WTC11 (cell line): ENCODE results near the gene APOBEC3G.

ENCODE experiments used
- TF ChIP-seq, protein P1 (sequence below): sonication (generic); formaldehyde crosslinking; IDR thresholded peaks from 2 replicates; pipeline ENCODE4 v1.8.0; 2022; ENCODE audit warnings: mild to moderate bottlenecking, missing genetic modification reagents
- TF ChIP-seq, protein P2 (sequence below): sonication (generic); formaldehyde crosslinking; IDR thresholded peaks from 2 replicates; pipeline ENCODE4 v1.8.0; 2023; ENCODE audit warnings: missing genetic modification reagents
- TF ChIP-seq, protein P3 (sequence below): fragments of 200-600 bp; IDR thresholded peaks from 2 replicates; pipeline ENCODE4 v1.8.0; 2022; ENCODE audit warnings: antibody characterized with exemption

DNA sequence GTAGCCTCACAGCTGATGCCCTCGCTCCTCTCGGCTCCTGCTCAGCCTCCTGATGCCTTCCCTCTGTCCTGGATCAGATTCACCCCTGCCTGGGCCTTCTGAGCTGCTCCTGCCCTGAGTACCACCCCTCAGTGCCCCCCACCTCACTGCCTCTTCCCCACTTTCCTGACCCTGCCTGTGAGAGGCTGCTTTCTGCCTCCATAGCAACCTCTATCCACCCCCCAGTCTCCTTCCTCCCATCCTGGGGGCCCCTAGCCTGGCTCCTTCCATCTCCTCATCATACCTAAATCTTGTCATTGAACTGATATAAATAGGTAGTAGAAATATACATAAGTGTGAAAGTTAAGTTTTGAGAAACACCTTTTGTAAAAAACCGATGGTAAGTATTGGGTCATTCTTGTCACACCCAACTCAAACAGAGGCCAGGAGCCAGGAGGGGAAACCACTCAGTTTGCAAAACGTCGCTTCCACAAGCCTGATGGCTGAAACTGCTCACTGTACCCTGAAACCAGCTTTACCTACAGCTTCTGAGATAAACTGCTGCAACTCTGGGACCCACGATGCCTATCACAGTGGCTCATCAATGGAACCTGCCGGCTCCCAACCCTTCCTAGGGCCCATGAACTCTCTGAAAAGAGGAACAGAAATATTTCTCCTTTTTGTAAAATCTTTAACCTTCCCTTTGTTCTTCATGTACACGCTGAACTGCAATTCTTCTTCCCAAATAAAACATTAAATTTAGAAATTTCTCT lies 15.2 kb downstream of the APOBEC3G start:
- TF ChIP-seq, protein P1, sequence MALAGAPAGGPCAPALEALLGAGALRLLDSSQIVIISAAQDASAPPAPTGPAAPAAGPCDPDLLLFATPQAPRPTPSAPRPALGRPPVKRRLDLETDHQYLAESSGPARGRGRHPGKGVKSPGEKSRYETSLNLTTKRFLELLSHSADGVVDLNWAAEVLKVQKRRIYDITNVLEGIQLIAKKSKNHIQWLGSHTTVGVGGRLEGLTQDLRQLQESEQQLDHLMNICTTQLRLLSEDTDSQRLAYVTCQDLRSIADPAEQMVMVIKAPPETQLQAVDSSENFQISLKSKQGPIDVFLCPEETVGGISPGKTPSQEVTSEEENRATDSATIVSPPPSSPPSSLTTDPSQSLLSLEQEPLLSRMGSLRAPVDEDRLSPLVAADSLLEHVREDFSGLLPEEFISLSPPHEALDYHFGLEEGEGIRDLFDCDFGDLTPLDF (CRISPR knock-in tag): no peak
- TF ChIP-seq, protein P2, sequence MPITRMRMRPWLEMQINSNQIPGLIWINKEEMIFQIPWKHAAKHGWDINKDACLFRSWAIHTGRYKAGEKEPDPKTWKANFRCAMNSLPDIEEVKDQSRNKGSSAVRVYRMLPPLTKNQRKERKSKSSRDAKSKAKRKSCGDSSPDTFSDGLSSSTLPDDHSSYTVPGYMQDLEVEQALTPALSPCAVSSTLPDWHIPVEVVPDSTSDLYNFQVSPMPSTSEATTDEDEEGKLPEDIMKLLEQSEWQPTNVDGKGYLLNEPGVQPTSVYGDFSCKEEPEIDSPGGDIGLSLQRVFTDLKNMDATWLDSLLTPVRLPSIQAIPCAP (CRISPR knock-in tag): no peak
- TF ChIP-seq, protein P3, sequence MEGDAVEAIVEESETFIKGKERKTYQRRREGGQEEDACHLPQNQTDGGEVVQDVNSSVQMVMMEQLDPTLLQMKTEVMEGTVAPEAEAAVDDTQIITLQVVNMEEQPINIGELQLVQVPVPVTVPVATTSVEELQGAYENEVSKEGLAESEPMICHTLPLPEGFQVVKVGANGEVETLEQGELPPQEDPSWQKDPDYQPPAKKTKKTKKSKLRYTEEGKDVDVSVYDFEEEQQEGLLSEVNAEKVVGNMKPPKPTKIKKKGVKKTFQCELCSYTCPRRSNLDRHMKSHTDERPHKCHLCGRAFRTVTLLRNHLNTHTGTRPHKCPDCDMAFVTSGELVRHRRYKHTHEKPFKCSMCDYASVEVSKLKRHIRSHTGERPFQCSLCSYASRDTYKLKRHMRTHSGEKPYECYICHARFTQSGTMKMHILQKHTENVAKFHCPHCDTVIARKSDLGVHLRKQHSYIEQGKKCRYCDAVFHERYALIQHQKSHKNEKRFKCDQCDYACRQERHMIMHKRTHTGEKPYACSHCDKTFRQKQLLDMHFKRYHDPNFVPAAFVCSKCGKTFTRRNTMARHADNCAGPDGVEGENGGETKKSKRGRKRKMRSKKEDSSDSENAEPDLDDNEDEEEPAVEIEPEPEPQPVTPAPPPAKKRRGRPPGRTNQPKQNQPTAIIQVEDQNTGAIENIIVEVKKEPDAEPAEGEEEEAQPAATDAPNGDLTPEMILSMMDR: no peak
